Endothelial cell (in vitro differentiated cells): ENCODE results near the gene TSPEAR. TPM values are rescaled to one million over a fixed set of nuclear protein-coding genes. Genes with fewer than 3 reads are reported as not detected.

ENCODE experiments used
- DNase-seq: peaks from one replicate; pipeline ENCODE4 v3.0.0; 2021; ENCODE audit warnings: low spot score
- H3K27ac Mint-ChIP-seq: one replicate; pipeline ENCODE4 v1.8.0; 2021; ENCODE audit warnings: mixed read lengths, inconsistent platforms; ENCODE audit not compliant: unreplicated experiment
- H3K27me3 Mint-ChIP-seq: one replicate; pipeline ENCODE4 v1.8.0; 2021; ENCODE audit warnings: mild to moderate bottlenecking, moderate library complexity, mixed read lengths, inconsistent platforms; ENCODE audit not compliant: unreplicated experiment
- H3K36me3 Mint-ChIP-seq: one replicate; pipeline ENCODE4 v1.8.0; 2021; ENCODE audit warnings: mild to moderate bottlenecking, low read depth, mixed read lengths, inconsistent platforms; ENCODE audit not compliant: unreplicated experiment
- H3K4me1 Mint-ChIP-seq: one replicate; pipeline ENCODE4 v1.8.0; 2021; ENCODE audit warnings: mild to moderate bottlenecking, mixed read lengths, inconsistent platforms; ENCODE audit not compliant: unreplicated experiment
- H3K4me3 Mint-ChIP-seq: one replicate; pipeline ENCODE4 v1.8.0; 2021; ENCODE audit warnings: mild to moderate bottlenecking, mixed read lengths, inconsistent platforms; ENCODE audit not compliant: unreplicated experiment
- H3K9me3 Mint-ChIP-seq: one replicate; pipeline ENCODE4 v1.8.0; 2021; ENCODE audit warnings: mixed read lengths, inconsistent platforms; ENCODE audit not compliant: unreplicated experiment
- CTCF ChIP-seq: fragments of 200-600 bp; sonication (generic); IDR thresholded peaks from one replicate; pipeline ENCODE4 v1.5.0; 2021; ENCODE audit warnings: antibody characterized with exemption; ENCODE audit not compliant: unreplicated experiment
- long read RNA-seq: library from polyadenylated mRNA; unstranded; transcript quantifications from one replicate; pipeline ENCODE4 v2.0.0, GENCODE V29; 2020; ENCODE audit not compliant: unreplicated experiment
- total RNA-seq: library from RNA; stranded (reverse); fragmentation: NEBNext Ultra II Directional; extraction: Animal tissue kit (Norgen Biotek cat#: 25700); gene quantifications from one replicate; pipeline ENCODE4 v1.2.1, GENCODE V29; 2021; ENCODE audit not compliant: unreplicated experiment

TSPEAR gene
- total RNA-seq, result not detected
- long read RNA-seq, result 0 reads

- Mint-ChIP-seq H3K36me3 (peaks cover 4% of the 10 kb centered on the region), H3K9me3 (no peaks in the 10 kb centered on the region), H3K4me1 (peaks cover 11% of the 10 kb centered on the region), H3K27me3 (peaks cover 24% of the 10 kb centered on the region), H3K27ac (no peak within 1 kb of the TSS), H3K4me3 (no peak within 1 kb of the TSS)
- TF ChIP-seq CTCF, result no peak
- no peak for DNase-seq
These were observed at the start of gene TSPEAR for GRCh38 chr21:44711327-44712202. TSPEAR (minus strand) TSS chr21:44711572; CDS start chr21:44711514, 58 bp downstream.

- no peak for DNase-seq
- Mint-ChIP-seq H3K36me3 (peaks cover 5% of the 10 kb centered on the region), H3K27me3 (peaks cover 4% of the 10 kb centered on the region), H3K4me3 (no peak overlapping the region), H3K27ac (no peak overlapping the region), H3K4me1 (no peaks in the 10 kb centered on the region), H3K9me3 (peaks cover 5% of the 10 kb centered on the region)
- no peak for TF ChIP-seq CTCF
These were observed 49.0 kb upstream of the TSPEAR start for GRCh38 chr21:44760376-44760775.

GRCh38 chr21:44759628-44760285 lies 48.4 kb upstream of the TSPEAR start:
- peaks cover 5% of the 10 kb centered on the region for H3K9me3 Mint-ChIP-seq
- no peak for DNase-seq
- H3K27ac Mint-ChIP-seq, result no peak overlapping the region
- H3K27me3 Mint-ChIP-seq, result peaks cover 4% of the 10 kb centered on the region
- H3K4me3 Mint-ChIP-seq, result no peak overlapping the region
- H3K4me1 Mint-ChIP-seq, result no peaks in the 10 kb centered on the region
- peaks cover 5% of the 10 kb centered on the region for H3K36me3 Mint-ChIP-seq
- TF ChIP-seq CTCF, result no peak

- Mint-ChIP-seq H3K4me3 (no peak overlapping the region), H3K4me1 (no peaks in the 10 kb centered on the region), H3K9me3 (peaks cover 5% of the 10 kb centered on the region), H3K27me3 (peaks cover 4% of the 10 kb centered on the region), H3K27ac (no peak overlapping the region), H3K36me3 (peaks cover 5% of the 10 kb centered on the region)
- no peak for TF ChIP-seq CTCF
- no peak for DNase-seq
These were observed 47.6 kb upstream of the TSPEAR start for GRCh38 chr21:44758781-44759627.
